Right atrium auricular region (tissue), 2 donors: Measurements from ENCODE around the gene PTPRC. TPM values are rescaled to one million over a fixed set of nuclear protein-coding genes. Genes with fewer than 3 reads are reported as not detected.

Experiments
- DNase-seq: peaks from one replicate; pipeline ENCODE4 v3.0.0-alpha.2; 2019; ENCODE audit warnings: low spot score
- H3K27ac ChIP-seq, 2 donors: fragments of 200-600 bp; sonication (generic); 1 replicate in 1 of 2; 2 replicates in 1 of 2; pipeline ENCODE4 v1.5.1; 2016 to 2019
- H3K27me3 ChIP-seq, 2 donors: fragments of 200-600 bp; sonication (generic); one replicate each; pipeline versions ENCODE4 v1.5.1 to v1.6.0; 2017 to 2019
- H3K36me3 ChIP-seq: fragments of 200-600 bp; sonication (generic); one replicate; pipeline ENCODE4 v1.5.1; 2016
- H3K4me1 ChIP-seq, 2 donors: fragments of 200-600 bp; sonication (generic); one replicate each; pipeline versions ENCODE4 v1.5.1 to v1.6.0; 2017 to 2019
- H3K4me3 ChIP-seq, 2 donors: fragments of 200-600 bp; sonication (generic); 1 replicate in 1 of 2; 2 replicates in 1 of 2; pipeline ENCODE4 v1.5.1; 2017 to 2019; ENCODE audit warnings: mild to moderate bottlenecking in 1 of 2, moderate library complexity in 1 of 2
- H3K9me3 ChIP-seq, 2 donors: fragments of 200-600 bp; sonication (generic); one replicate each; pipeline ENCODE4 v1.5.1; 2019
- CTCF ChIP-seq, 2 donors: fragments of 200-600 bp; sonication (generic); IDR thresholded peaks; one replicate each; pipeline ENCODE4 v1.5.1; 2019; ENCODE audit warnings: antibody characterized with exemption in 2 of 2
- total RNA-seq, 2 donors: library from RNA; depleted of rRNA; stranded (reverse); fragments of >200 nt; gene quantifications; one replicate each; pipeline ENCODE4 v1.1.0, GENCODE V29; 2016

Gene PTPRC
- total RNA-seq, 2 donors from 2014 or later, result 5.5 to 10.1 TPM

GRCh38 chr1:198776602-198777029 is 137.8 kb downstream of the PTPRC start:
- no peaks in the 10 kb centered on the region for H3K27me3 ChIP-seq
- no peaks in the 10 kb centered on the region for H3K9me3 ChIP-seq
- H3K4me3 ChIP-seq, result no peak overlapping the region
- no peaks in the 10 kb centered on the region for H3K36me3 ChIP-seq
- TF ChIP-seq CTCF (IDR thresholded peaks at IDR 0.05), result no peak
- DNase-seq, result peak; percentile 64
- peak overlapping the region; percentile 70 to 76 for H3K27ac ChIP-seq
- no peaks in the 10 kb centered on the region for H3K4me1 ChIP-seq

DNA sequence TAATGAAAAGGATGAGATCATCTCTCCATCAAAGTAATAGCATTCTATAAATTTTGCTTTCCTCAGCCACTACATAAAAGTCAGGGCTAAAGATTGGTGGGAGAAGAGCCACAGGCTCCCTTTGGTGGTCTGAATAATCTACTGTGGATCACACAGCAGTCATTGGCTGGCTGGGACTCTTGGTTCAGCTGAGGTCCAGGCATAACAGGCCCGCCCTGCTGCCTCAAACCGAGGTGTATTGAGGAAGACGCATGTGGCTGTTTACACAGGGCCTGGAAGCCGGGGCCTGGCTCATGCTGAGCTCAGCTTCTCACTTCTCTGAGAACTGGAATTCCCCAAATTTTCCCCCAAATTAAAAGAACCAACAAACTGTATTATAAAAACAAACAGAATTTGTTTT is 139.2 kb downstream of the PTPRC start:
- Histone ChIP-seq H3K27me3 (no peaks in the 10 kb centered on the region), H3K9me3 (no peaks in the 10 kb centered on the region), H3K27ac (peak overlapping the region; percentile 70 to 76), H3K36me3 (no peaks in the 10 kb centered on the region), H3K4me3 (no peak overlapping the region), H3K4me1 (no peaks in the 10 kb centered on the region)
- TF ChIP-seq CTCF (IDR thresholded peaks at IDR 0.05), result no peak
- DNase-seq, result no peak

DNA sequence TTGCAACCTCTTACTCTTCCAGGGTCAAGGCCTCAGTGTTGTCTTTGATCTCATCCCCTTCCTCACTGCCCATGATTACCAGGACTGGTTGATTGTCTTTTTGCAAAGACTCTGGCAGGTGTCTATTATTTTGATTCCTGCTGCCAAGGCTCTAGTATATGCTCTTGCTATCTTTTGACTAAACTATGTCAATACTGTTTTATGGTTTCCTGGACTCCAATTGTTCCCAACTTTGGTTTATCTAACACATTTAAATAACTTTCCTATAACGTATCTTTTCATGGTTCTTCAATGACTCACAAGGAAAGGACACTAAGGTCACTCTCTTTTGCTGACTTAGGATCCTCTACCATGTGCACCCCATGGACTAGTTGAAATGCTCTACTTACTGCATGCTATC is 141.5 kb downstream of the PTPRC start:
- DNase-seq, result no peak
- Histone ChIP-seq H3K27ac (no peak overlapping the region), H3K27me3 (no peaks in the 10 kb centered on the region), H3K9me3 (no peaks in the 10 kb centered on the region), H3K4me3 (no peak overlapping the region), H3K4me1 (no peaks in the 10 kb centered on the region), H3K36me3 (no peaks in the 10 kb centered on the region)
- TF ChIP-seq CTCF (IDR thresholded peaks at IDR 0.05), result no peak

DNA sequence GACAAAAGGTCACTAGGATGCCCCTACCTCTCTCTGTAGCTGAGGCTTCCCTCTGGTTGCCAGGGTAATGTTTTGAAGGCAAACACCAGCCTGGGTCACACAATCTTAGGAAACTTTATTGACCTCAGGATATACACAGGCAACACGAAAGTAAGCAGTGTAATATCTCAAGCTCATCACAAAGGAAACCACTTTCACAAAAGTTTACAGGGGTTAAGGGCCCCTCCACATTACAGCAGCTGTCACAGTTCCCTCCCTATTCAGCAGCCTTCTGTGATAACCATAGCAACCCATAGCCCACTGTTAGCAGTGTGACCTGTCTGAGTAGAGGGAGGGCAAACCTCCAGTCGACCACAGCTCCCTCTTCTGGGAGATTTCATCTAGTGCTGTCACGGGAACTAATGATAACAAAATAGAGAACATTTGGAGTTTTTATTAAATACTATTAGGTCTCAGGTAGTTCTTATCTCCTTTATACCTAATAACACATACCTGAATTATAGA is 149.8 kb downstream of the PTPRC start:
- TF ChIP-seq CTCF (IDR thresholded peaks at IDR 0.05), result peak in 1 of 2 donors; percentile 23
- Histone ChIP-seq H3K4me1 (no peaks in the 10 kb centered on the region), H3K27ac (no peak overlapping the region), H3K9me3 (no peaks in the 10 kb centered on the region), H3K27me3 (no peaks in the 10 kb centered on the region), H3K4me3 (no peak overlapping the region), H3K36me3 (no peaks in the 10 kb centered on the region)
- DNase-seq, result no peak

- no peak for DNase-seq
- TF ChIP-seq CTCF (IDR thresholded peaks at IDR 0.05), result no peak
- peaks cover 0 to 6% of the 10 kb centered on the region in 2 donors for H3K9me3 ChIP-seq
- H3K27ac ChIP-seq, result no peak overlapping the region
- H3K36me3 ChIP-seq, result no peaks in the 10 kb centered on the region
- H3K4me3 ChIP-seq, result no peak overlapping the region
- no peaks in the 10 kb centered on the region for H3K4me1 ChIP-seq
- H3K27me3 ChIP-seq, result no peaks in the 10 kb centered on the region
Measured at GRCh38 chr1:198793714-198794113, 154.9 kb downstream of the PTPRC start.

GRCh38 chr1:198794498-198794897 is 155.7 kb downstream of the PTPRC start:
- H3K36me3 ChIP-seq, result no peaks in the 10 kb centered on the region
- DNase-seq, result no peak
- H3K27me3 ChIP-seq, result no peaks in the 10 kb centered on the region
- no peak overlapping the region for H3K4me3 ChIP-seq
- no peaks in the 10 kb centered on the region for H3K4me1 ChIP-seq
- H3K9me3 ChIP-seq, result peaks cover 0 to 6% of the 10 kb centered on the region in 2 donors
- TF ChIP-seq CTCF (IDR thresholded peaks at IDR 0.05), result no peak
- no peak overlapping the region for H3K27ac ChIP-seq
